Measurements from ENCODE around the gene MARCHF3. TPM values are rescaled to one million over a fixed set of nuclear protein-coding genes. Genes with fewer than 3 reads are reported as not detected.

MARCHF3 gene
- total and polyA plus RNA-seq, 10 of the 15 experiments (the other 5 are each of a cell fraction or from before 2014, with no cell fraction given) = 3.6 to 24.1 (median 11.3) TPM

- H3K4me1 ChIP-seq (ENCODE audit: control insufficient read depth, insufficient read depth, low read length) = peaks cover 5% of the 10 kb centered on the region
- no peaks in the 10 kb centered on the region for H3K27me3 ChIP-seq (replicated peaks in 1 of 2; ENCODE audit: control insufficient read depth in 2 of 2, insufficient read depth in 2 of 2, low read length in 1 of 2)
- H3K36me3 ChIP-seq (ENCODE audit: control insufficient read depth in 2 of 2, insufficient read depth in 2 of 2, low read length in 1 of 2) = no peaks in the 10 kb centered on the region; a peak in 1 of 4 replicates
- intact Hi-C loops (cut with micrococcal nuclease; ENCODE audit: unreplicated experiment) = no loop called here
- H3K79me2 ChIP-seq (ENCODE audit: control insufficient read depth, insufficient read depth, low read length) = no peaks in the 10 kb centered on the region
- H3K27ac ChIP-seq (ENCODE audit: control insufficient read depth, insufficient read depth) = no peak overlapping the region
- SMC1A ChIA-PET (ENCODE audit: uncharacterized antibody, unreplicated experiment) = interaction anchor here (0.9 to 1.6 kb wide), 5 partner anchors 11 to 20 kb away, joined by 3 read pairs; no protein-coding TSS in a partner anchor
- no TSS peak for BruUV-seq (replicated peaks)
- DNase-seq (ENCODE audit: low read depth, low spot score) (no peak), ATAC-seq (no peak), FAIRE-seq (no peak)
- H3K4me2 ChIP-seq (ENCODE audit: control insufficient read depth, insufficient read depth) = no peak overlapping the region
- no peak overlapping the region for H2AFZ ChIP-seq (ENCODE audit: control insufficient read depth, low read depth, low read length)
- POLR2A ChIA-PET = interaction anchor here (0.5 to 1.0 kb wide), 3 partner anchors 9 to 232 kb away, joined by 3 to 4 read pairs (median 4); no protein-coding TSS in a partner anchor
- H3K4me3 ChIP-seq = no peak overlapping the region
- RAD21 ChIA-PET (ENCODE audit: unreplicated experiment) = interaction anchor here (1.3 kb wide), 1 partner anchor 29 kb away, joined by 4 read pairs; no protein-coding TSS in a partner anchor
- CTCF ChIA-PET = interaction anchor here (0.9 kb wide), 1 partner anchor 33 kb away, joined by 4 read pairs; no protein-coding TSS in a partner anchor
- no peak overlapping the region for H3K9ac ChIP-seq (ENCODE audit: control insufficient read depth, insufficient read depth, low read length)
- H4K20me1 ChIP-seq (ENCODE audit: control insufficient read depth, insufficient read depth) = no peaks in the 10 kb centered on the region
- no peaks in the 10 kb centered on the region for H3K9me3 ChIP-seq (replicated peaks; ENCODE audit: control insufficient read depth, insufficient read depth, low read length)
- in situ Hi-C loops (cut with MboI) = no loop called here
- WGBS (ENCODE audit: insufficient coverage, insufficient replicate concordance, low lambda C conversion rate, missing lambda C conversion rate) = 84% methylated on average over 1 of the region's 1 CpG
- no peak for TF ChIP-seq NKRF (conservative IDR thresholded peaks at IDR 0.05)
- no peak for TF ChIP-seq POU2F2 (IDR thresholded peaks at IDR 0.05; ENCODE audit: borderline replicate concordance, low read depth, low read length)
- no peak for TF ChIP-seq ZSCAN29 (IDR thresholded peaks at IDR 0.05)
- TF ChIP-seq E4F1 (IDR thresholded peaks at IDR 0.05; ENCODE audit: borderline replicate concordance, partially characterized antibody) = no peak
- TF ChIP-seq ZNF592 (IDR thresholded peaks at IDR 0.05) = no peak
- no peak for TF ChIP-seq ZNF24 (IDR thresholded peaks at IDR 0.05)
- TF ChIP-seq ZBTB40 (IDR thresholded peaks at IDR 0.05; ENCODE audit: borderline replicate concordance) = no peak
- TF ChIP-seq BCL3 (IDR thresholded peaks at IDR 0.05; ENCODE audit: borderline replicate concordance, insufficient read depth, low read depth, low read length, poor library complexity, severe bottlenecking) = no peak
Observed at GRCh38 chr5:126995689-126996088, 34.7 kb downstream of the MARCHF3 start.

Measured in GM12878 (cell line).